Hematopoietic multipotent progenitor cell treated with erythropoietin and hydrocortisone succinate and interleukin-3 and kit ligand, for 17 days (in vitro differentiated cells): Measurements from ENCODE around the gene APOBEC3F.
A peak's percentile ranks its signal among the peaks of the same experiment; 100 is the strongest.
"Not testable (repeated sequence)": the region's sequence is repeated elsewhere in the genome, so short reads cannot be mapped to it uniquely, and the experiment has no call there.

Experiments
- DNase-seq: peaks from one replicate; pipeline ENCODE4 v3.0.0-alpha.2; 2015; ENCODE audit warnings: low spot score

APOBEC3F gene

GRCh38 chr22:39073981-39074380 lies 33.3 kb downstream of the APOBEC3F start:
- no peak for DNase-seq

DNA sequence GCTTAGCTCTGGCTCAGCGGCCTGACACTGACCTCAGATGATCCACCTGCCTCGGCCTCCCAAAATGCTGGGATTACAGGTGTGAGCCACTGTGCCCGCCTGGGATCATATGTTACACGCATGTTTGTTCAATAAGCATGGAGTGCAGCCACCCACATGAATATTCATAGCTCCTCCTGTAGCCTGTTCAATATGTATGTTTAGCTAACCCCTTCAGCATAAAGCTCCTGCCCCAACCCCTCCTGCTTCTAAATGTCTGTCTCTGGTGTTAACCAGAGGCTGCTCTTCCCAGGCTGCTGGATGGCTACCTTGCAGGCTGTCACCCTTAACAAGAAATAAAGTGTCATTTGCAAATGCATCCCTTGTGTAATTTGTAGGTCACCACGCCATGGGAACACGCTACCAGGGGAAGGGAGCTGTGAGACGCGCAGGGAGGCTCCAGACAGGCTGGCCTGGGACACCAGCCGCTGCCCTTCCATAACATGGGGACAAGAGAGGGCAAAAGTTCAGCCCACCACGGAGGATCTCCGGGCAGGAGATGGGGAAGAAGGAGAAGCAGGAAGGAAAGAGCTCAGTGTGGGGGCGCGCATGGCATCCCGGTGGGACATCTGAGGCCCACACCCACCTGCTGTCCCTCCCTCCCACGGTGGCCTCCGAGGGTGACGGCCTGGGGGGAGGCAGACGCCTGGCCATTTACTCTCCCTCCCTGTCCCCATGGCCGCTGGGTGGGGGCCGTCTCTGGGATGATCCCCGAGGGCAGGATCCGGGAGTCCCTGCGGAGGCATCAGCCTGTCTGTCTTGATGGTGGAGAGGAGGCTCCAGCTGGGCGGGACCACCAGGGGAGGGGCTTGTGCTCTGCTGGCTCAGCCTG lies 35.7 kb downstream of the APOBEC3F start:
- not testable (repeated sequence) for DNase-seq

- DNase-seq = peak; percentile 73
Measured at GRCh38 chr22:39077026-39077840, 36.6 kb downstream of the APOBEC3F start, which contains the start of gene APOBEC3G. Gene APOBEC3G (plus strand): TSS chr22:39077275. CDS start chr22:39077362, 87 bp downstream.

- not testable (repeated sequence) for DNase-seq
Measured at GRCh38 chr22:39077912-39078311, 37.2 kb downstream of the APOBEC3F start.

GRCh38 chr22:39078329-39078728 lies 37.7 kb downstream of the APOBEC3F start:
- DNase-seq = no peak

DNA sequence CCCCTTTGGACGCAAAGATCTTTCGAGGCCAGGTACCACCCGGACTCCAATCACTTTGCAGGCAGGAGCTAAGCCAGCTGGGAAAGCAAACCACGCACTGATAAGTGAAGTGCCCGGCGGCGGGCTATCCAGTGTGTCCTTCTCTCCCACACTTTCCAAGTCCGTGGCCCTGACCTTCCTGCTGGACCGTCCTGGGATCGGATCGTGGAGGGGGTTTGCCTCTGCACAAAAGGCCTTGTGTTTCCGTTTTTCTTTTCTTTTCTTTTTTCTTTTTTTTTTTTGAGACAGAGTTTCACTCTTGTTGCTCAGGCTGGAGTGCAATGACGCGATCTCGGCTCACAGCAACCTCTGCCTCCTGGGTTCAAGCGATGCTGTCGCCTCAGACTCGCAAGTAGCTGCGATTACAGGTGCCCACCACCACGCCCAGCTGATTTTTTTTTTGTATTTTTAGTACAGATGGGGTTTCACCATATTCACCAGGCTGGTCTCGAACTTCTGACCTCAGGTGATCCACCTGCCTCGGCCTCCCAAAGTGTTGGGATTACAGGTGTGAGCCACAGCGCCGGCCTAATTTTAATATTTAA lies 38.5 kb downstream of the APOBEC3F start:
- DNase-seq = not testable (repeated sequence)

DNA sequence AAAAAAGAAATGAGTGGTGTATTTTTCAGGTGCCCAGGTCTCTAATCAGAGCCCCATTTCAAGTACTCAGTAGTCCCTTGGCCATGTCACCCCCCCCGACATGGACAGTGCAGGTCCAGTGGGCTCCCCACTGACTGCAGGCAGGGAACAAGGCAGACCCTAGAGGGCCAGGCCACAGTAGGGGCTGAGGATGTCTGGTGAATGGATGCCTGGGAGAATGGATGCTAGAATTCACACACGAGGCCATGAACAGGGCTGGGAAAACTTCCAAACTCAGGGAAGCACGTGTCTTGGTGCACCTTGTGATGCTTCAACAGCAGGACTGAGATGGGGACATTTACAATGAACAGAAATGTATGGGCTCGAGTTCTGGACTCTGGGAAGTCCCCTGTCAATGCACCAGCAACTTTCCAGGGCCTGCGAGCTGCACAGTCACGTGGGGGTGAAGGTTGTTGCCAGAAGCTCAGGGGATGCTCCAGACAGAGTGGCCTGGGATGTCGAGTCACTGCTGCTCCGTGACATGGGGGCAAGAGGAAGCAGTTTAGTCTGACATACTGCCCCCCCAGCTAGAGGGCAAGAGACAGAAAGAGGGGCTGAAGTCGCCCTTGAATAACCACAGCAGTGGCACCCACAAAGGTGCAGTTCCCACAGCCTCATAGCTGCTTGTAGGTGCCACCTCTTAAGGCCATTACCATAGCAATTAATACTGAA lies 39.5 kb downstream of the APOBEC3F start:
- DNase-seq = no peak

GRCh38 chr22:39081016-39081415 lies 40.4 kb downstream of the APOBEC3F start:
- no peak for DNase-seq

DNA sequence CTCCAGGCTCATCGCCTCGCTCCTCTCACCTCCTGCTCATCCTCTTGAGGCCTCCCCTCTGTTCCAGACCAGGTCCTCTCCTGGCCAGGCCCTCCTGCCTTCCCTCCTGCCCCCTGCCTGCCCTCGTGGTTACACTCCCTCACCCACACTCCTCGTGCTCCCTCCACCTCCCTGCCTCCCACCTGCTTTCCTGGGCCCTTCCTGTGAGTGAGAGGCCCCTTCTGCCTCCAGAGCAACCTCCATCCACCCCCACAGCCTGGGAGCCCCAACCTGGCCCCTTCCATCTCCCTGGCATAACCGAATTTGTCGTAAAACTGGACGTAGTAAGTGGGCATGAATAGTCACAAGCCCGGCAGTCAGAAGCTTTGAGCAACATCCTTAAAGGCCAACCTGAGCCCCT lies 40.9 kb downstream of the APOBEC3F start:
- no peak for DNase-seq

- no peak for DNase-seq
Measured at GRCh38 chr22:39083212-39084165, 42.8 kb downstream of the APOBEC3F start.

- DNase-seq = no peak
Measured at GRCh38 chr22:39084666-39085065, 44.0 kb downstream of the APOBEC3F start.

DNA sequence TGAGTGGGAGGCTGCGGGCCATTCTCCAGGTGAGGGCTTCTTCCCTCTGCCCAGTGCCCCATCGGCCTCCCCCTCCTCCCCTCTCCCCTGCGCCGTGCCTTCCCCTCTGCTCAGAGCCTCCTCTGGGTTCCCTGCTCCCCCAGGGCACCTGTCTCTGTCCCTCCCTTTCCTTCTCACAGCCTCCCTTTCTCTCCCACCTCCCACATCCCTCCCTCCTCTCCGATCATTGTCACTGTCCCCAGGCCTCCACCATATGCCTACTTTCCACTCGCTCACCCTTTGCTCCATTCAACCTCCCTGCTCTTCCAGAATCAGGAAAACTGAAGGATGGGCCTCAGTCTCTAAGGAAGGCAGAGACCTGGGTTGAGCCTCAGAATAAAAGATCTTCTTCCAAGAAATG lies 46.4 kb downstream of the APOBEC3F start:
- DNase-seq = no peak

- DNase-seq = no peak
Measured at GRCh38 chr22:39087881-39088684, 47.4 kb downstream of the APOBEC3F start.

- no peak for DNase-seq
Measured at GRCh38 chr22:39088685-39089032, 48.0 kb downstream of the APOBEC3F start.

DNA sequence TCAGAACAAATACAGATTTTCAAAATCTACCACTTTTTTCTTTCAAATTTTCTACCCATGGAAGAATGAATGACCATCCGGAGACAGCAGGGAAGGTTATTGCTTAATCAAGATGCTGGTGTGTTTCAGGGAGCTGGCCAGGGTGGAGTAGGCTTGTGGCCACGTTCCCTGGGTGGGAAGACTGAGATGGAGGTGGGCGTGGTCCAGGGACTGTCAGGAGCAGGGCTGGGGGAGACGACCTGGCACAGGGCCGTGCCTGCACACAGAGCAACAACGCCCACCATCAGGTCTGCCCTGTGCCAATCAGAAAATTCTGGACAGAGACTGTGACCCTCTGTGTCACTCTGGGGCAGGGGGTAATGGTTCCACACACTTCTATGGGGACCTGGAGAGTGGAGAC lies 49.3 kb downstream of the APOBEC3F start:
- no peak for DNase-seq

DNA sequence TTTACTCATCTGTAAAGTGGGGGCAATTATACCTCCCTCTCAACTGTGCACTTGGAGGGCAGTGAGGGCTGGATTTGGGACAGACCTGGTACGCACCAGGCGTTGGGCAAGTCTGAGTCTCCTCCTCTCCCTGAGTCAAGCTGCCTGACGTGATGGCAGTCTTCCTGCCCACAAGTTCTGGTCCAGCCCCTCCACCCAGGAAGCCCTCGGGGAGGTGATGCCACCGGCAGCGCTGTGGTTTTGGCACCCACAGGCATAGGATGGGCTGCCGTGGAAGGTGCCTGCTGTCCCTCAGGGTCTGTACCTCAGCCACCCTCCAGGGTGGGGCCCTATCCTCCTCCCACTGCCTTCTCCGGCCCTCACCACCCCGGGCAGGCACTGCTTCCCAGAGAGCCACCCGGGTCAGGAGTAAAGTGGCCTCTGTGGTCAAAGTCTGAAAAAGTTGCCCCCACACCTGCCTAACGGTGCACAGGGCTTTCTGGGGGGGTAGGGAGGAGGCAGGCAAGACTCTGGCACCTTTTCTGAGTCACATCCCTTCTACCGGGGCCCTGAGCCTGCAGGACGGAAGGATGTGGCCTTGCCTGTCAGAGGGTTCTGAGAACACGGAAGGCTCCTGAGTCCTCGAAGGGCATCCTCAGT lies 49.9 kb downstream of the APOBEC3F start:
- no peak for DNase-seq

- no peak for DNase-seq
Measured at GRCh38 chr22:39091126-39092081, 50.7 kb downstream of the APOBEC3F start.

DNA sequence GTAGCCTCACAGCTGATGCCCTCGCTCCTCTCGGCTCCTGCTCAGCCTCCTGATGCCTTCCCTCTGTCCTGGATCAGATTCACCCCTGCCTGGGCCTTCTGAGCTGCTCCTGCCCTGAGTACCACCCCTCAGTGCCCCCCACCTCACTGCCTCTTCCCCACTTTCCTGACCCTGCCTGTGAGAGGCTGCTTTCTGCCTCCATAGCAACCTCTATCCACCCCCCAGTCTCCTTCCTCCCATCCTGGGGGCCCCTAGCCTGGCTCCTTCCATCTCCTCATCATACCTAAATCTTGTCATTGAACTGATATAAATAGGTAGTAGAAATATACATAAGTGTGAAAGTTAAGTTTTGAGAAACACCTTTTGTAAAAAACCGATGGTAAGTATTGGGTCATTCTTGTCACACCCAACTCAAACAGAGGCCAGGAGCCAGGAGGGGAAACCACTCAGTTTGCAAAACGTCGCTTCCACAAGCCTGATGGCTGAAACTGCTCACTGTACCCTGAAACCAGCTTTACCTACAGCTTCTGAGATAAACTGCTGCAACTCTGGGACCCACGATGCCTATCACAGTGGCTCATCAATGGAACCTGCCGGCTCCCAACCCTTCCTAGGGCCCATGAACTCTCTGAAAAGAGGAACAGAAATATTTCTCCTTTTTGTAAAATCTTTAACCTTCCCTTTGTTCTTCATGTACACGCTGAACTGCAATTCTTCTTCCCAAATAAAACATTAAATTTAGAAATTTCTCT lies 51.6 kb downstream of the APOBEC3F start:
- DNase-seq = no peak
